HPDE6-E6E7 (cell line): ENCODE results near the gene MAST4.
A peak's percentile ranks its signal among the peaks of the same experiment; 100 is the strongest.

Experiments
- DNase-seq: peaks from one replicate; pipeline ENCODE4 v3.0.0; 2011; ENCODE audit warnings: missing footprints; ENCODE audit errors: extremely low spot score

The MAST4 gene

DNA sequence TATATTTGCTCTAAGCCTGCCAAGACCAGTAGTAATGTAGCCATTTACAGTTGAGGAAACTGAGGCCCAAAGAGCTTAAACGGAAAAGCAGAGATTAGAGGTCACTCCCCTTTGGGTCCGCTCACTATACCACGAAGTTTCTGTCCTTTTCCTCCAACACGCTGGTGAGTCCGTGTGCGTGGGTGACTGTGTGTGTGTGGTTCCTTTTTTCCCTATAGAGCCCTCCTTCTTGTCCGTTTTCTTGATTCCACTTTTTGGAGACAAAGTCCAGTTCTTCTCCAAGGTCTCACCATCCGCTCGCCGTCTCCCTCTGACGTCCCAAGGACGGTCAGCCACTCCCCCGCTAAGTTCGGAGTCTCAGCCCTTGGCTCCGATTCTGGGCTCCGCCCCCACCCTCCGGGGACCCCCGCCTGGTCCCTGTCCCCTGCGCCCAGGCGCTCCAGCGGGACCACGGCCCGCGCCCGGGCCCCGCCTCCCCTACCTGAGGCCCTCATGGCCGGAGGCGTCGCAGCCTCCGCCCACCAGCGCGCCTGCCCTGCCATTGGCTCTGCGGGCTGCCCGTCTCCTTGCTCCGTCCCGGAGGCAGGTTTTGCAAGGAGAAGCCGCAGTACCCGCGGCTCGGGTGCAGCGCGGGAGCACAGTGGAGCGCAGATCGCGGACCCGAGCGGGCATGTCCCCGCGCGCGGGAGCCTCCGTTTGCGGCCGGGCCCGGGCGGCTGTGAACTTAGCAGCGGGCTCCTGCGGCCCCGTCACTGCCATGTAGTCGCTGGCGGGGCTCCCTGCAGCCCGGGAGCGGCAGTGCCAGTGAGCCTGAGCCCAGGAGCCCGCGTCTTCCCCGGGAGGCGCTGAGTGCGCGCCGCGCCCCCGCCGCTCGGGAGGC is at the start of gene MAST4:
TSS of gene MAST4 (plus strand) at position 638 of the 880 bp plus-strand sequence. CDS start 263 bp downstream, outside the sequence.
- peak; percentile 89 for DNase-seq

DNA sequence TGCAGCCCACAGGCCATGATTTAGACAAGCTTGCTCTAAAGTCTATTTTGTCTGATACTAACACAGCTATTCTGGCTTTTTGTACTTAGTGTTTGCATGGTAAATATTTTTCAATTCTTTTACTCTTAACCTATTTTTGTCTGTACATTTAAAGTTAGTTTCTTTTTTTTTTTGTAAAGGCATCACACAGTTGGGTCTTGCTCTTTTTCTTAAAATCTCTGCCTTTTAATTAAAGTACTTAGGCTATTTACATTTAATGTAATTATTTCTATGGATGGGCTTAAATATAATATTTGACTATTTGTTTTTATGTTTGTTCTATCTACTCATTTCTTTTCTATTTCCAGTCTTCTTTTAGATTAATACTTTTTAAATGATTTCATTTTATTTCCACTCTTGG is 49.7 kb upstream of the MAST4 start:
- DNase-seq, result no peak

DNA sequence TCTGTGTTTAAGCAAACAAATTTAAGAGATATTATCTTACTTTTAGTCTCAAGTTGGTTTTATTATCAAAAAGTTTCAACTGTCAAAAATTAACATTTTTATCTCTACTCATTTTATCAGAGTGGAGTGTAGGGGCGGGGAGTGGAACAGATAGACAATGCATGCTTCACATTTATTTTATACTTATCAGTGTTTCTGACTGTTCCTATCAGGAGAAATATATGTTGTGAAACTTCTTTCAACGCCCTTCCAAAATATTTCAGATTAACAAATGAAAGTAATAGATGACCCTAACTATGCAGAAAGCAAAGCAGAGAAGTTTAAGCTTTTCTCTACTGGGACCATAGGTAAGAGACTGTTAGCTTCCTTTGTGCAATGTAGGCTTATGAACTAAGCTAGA is 44.9 kb upstream of the MAST4 start:
- no peak for DNase-seq

DNA sequence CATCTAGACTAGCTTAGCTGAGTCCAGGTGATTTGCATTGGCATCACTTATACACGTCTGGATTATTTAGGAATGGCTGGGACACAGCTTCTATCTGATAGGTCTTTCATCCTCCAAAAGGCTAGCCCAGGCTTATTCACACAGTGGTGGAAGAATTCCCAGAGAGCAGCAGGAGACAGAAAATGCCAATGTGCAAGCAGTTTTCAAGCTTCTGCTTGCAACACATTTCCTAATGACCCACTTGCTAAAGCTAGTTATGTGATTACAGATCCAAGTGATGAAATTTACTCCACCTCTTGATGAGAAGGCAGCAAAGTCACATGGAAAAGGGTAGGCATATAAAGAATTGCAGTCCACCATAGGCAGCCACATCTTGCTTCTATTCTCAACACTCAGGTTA is 44.2 kb upstream of the MAST4 start:
- no peak for DNase-seq

DNA sequence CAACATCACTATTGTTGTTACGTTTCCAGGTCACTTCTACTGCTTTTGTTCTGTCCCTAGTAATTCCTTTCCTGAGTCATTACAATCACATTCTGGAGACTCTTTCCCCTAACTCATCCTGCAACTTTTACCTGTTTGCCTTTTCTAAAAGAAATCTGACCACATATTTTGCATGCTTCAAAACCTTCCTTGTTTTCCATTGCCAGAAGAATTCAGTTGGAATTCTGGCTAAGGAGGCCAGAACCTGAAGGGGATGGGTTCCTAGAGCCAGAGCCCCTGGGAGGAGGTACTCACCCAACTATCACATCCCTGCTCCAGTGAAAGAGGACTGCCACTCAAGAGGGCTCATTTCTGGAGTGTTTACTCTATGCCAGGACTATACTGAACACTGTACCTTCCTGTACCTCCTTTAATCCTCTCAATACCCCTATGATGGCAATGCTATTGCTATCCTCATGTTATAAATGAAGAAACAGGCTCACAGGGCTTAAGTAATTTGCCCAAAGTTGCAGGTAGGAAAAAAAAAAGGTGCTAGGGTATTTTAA is 42.8 kb upstream of the MAST4 start:
- DNase-seq, result no peak

DNA sequence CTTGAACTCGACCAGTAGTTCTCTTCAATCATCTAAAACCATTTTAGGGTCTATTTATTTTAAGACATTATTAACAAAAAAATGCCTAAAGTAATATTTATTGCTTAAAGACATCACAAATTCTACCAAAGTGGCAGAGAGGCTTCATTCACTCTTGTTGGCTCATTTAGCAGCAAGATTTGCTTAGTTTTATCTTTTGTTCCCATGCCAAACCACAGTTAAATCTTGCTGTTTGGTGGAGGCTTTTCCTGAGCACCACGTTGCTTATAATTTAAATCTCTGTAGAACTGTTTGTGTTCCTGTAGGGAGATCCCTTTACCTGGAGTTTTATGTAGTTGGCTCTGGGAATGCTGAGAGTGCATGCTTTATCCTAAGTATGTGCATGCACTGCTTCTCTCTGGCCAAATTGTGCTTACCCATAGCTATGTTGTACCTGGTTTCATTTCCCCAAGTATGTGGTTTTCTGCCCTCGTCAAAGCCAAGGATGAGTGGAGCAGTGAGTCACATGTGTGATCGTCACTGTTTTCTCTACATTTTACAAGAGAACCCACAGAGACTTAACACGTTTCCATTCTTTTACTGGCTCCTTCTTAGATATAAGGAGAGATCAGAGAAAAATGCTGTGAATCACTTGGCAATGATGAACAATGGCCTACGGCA is 42.1 kb upstream of the MAST4 start:
- peak; percentile 78 for DNase-seq

DNA sequence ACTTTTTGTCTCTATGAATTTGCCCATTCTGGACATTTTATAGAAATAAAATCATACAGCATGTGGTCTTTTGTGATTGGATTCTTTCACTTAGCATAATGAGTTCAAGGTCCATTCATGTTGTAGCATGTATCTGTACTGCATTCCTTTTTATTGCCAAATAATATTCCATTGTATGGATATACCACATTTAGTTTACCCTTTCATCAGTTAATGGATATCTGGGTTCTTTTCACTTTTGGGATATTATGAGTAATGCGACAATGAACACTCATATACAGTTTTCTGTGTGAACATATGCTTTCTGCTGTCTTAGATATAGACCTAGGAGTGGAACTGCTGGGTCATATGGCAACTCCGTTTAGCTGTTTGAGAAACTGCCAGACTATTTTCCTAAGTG is 41.3 kb upstream of the MAST4 start:
- DNase-seq, result no peak

DNA sequence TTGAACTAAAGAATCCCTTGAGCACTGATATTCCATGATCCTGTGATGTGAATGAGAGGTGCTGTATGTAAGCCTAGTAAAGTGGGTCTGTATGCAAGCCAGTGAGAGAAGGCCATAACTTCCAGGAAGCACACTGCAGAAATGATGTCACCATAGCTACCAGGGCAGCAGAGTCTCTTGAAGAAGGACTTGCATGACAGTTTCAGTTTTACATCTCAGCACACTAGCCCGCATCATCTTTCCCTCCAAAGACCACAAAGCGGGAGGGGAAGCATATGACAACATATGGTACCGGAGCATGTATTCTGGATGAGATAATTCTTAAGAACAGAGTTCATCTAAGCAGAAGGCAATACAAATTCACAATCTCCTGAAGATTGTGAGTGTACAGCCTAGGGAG is 37.6 kb upstream of the MAST4 start:
- DNase-seq, result no peak

DNA sequence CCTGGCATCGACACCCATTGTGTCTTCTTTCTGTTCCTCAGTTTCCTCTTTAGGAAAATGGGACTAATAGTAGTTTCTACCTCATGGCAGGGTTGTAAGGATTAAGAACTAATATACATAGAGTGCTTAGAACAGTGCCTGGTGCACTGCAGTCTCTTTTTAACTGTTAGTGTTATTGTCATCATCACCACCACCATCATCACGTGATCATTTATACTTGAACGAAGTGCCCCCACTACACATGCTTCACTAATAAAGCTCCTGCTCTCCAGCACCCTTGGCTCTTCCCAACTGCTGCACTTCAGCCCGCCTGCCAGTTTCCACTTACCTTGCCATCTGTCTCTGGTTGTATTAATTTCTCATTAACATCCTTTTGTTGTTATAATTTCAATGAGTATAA is 35.8 kb upstream of the MAST4 start:
- DNase-seq, result no peak

DNA sequence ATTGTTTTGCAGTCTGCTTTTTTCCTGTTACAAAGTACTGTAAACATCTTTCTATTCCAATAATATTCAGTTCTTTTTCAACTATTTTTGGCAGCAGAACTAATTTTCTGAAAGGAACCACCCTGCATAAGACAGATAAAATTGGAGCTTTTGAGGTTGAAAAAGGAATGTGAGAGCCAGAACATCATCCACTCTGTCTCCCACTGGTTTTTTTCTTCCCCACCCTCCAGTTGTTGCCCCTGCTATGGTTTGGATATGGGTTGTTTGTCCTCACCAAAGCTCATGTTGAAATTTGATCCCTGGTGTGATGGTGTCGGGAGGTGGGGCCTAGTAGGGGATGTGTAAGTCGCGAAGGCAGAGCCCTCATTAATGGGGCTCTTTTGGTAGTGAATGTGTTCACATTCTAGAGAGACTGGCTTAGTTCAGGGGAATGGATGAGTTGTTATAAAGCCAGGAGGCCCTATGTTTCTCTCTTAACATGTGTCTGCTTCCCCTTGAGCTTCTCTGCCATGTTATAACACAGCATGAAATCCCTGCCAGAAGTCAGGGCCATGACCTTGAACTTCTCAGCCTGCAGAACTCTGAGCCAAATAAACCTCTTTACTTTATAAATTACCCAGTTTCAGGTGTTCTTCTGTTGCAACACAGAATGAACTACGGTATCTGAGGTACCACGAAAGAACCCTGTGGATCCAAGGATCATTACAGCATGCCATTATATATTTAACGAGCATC is 34.8 kb upstream of the MAST4 start:
- no peak for DNase-seq

DNA sequence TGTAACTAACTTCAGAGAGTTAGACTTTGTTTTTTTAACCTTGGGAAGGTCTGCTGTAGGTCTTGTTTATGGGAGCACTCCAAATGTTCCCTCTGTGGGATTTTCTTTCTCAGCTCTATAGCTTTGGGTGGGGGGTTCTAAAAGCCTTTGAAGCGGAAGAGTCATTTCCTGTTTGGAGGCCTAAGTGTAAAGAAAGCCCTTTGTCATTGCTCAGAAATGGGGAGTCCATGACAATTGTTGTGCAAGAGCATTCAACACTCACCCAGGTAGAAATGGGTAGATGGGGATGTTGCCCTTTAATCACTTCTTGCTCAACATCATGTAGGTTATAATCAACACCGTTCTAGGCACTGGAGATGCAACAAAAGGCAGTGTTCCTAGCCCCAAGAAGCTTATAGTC is 30.3 kb upstream of the MAST4 start:
- no peak for DNase-seq

DNA sequence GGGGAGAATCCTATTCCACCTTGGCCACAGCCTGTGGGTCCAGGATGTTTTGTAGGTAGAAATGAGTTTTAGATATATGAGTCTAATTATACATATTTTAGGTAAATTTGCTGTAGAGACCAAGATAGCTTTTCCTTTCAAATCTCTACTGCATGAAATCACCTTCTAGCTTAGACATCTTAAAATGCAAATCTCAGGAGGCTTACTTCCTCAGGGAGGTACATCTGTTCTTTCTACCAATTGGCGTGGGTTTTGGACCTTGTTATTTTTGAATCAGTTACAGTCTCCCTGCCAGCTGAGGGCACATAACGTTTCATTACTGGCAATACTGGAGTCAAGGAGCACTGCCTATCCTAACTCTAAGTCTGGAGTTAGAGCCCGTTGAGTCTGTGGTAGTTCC is 28.7 kb upstream of the MAST4 start:
- DNase-seq, result no peak

DNA sequence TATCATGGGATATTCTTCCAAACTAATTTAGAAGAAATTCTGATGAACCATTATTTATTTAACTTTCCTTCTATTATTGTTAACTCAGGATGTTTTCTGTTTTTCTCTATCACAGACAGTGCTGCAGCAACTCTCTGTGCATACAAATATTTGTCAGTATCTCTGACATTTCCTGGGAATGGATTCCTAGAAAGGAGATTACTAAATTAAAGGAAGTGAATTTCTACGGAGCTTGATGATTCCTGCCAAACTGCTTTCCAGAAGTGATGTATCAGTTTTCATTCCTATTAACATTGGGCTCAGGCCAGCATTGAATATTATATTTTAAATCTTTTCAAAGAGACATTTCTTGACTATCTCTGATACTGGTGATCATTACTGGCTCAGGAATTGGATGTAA is 26.0 kb upstream of the MAST4 start:
- no peak for DNase-seq

DNA sequence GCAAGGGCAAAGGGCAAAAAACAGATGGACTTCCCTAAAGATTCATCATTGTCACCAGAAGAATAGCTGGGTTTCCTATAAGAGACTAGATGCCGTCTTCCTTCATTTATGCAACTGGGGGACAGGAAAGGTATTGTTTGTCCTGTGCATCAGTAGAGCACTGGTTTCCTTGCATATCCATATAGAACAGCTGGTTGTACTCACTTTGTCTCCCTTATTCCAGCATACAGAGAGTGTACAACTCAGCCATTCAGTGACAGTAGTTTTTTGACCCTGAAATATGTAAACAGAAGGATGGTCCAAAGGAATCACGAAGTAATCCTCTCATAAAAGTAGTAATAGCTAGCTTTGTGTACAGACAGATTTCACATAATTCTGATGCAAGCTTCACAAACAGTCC is 22.5 kb upstream of the MAST4 start:
- DNase-seq, result no peak

DNA sequence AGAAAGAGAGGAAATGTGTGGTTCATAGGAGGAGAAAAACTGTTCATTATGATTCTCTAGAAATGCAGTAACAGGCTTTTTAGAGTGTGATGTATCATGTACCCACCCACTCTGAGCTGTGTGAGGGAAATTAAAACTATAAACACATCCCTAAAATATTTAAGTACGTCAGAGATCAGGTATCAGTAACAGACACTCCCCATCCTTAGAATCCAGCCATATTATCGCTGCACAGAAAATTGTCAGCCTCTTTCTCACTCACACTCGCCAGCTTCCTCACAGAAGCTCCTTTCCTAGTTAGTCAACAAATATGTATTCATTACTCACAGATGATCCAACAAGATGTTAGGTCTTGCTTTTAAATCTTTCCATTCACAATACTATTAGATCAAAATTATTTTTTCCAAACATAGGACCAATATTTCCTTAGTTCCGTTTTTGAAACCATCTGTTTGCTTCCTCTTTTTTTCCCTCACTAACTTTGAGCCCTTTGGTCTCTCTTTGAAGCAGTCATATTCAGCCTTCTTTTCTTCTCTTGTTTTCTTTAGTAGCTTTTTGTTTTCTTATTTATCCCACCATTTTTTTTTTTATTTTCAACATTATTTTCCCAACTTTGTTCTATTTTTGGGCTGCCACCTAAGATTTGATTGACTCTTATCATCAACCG is 13.6 kb upstream of the MAST4 start:
- peak; percentile 40 for DNase-seq

DNA sequence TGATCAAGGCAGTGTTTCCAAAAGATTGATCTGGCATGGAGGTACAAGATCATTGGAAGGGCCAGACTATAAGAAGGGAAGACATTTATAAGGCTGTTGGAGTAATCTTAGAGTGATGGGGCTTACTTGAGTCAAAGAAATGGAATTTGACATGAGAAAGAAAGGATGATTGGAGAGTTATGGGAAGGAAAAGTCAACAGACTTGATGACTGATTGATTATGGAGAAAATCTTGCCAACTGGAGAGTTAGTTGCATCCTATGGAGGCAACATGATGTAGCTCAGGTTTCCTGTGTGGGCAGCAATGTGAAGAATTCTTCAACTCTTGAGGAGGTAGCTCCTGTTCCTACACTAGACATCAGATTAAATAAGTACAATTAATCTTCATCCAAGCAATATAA is 10.9 kb upstream of the MAST4 start:
- no peak for DNase-seq

DNA sequence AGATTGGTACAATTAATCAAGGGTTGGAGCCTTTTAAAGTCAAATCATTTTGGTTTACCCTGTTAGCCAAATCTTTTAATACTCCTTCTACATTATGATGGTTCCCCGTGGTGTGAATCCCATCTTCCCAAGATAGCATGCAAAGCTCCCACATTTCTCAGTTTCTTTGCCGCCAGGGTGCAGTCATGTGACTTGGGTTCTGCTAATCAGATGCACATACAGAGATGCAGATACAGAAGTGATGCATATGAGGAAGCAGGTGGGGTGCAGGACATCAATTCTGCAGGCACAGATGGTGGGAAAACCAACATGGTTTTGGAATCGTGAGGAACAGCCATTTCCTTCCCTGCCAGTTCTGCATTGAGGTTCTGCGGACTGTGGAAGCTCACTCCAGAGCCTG is 8.4 kb upstream of the MAST4 start:
- no peak for DNase-seq

DNA sequence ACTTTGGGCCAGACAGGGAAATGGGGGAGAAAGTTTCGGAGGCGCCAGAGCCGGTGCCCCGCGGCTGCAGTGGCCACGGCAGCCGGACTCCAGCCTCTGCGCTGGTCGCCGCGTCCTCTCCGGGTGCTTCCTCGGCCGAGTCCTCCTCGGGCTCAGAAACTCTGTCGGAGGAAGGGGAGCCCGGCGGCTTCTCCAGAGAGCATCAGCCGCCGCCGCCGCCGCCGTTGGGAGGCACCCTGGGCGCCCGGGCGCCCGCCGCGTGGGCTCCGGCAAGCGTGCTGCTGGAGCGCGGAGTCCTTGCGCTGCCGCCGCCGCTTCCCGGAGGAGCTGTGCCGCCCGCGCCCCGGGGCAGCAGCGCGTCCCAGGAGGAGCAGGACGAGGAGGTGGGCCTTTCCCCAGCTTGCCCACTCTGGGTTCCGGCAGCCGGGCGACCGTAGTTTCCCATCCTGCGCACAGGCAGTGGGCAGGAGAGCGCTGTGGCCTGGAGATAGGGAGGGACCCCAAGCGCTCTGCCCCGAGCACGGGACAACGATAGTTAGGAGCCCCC is 516 bp downstream of the MAST4 start:
- peak; percentile 8 for DNase-seq

DNA sequence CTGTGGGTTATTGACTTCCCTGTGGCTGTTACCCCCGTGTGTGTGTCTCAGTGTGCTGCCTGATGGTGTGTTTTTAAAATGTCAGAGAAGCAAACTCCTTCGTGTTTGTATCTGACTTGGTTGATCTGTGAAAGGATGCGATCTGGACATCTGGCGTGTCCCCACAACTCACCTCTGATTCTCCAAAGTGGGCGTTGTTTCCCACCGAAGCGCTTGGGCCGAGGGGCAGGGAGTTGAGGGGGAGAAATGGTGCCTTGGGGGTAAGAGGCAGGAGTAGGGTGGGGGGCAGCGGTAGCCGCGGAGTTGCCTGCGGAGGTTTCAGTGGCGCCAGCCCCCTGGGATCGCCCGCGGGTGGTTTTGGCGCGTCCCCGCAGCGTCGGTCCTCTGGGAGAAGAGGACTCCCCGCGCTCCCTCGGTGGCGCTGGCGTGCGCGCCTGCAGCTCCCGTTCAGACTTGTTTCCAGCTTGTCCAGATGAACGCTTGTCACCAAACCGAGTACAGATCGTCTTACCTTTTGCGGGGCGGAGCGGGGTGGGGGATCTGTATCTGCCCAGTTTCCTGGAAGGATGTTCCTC is 1.1 kb downstream of the MAST4 start:
- peak; percentile 32 for DNase-seq

DNA sequence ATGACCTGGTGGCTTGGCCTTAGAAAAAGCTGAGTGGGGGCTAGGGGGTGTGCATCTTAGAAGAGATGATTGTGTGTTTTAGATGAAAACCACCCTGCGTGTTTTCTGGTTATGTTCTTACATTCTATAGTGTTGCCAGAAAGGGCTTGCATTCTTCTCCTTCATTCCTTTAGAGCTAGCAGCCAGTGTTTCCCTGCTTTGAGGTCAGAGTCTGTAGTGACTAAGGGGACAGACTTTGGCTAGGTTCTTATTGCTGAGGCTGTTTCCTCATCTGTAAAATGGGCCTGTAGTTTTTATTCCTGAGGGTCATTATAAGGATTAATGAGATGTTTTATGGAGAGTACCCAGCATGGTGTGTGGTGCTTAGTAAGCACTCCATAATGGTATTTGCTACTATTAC is 6.4 kb downstream of the MAST4 start:
- no peak for DNase-seq

DNA sequence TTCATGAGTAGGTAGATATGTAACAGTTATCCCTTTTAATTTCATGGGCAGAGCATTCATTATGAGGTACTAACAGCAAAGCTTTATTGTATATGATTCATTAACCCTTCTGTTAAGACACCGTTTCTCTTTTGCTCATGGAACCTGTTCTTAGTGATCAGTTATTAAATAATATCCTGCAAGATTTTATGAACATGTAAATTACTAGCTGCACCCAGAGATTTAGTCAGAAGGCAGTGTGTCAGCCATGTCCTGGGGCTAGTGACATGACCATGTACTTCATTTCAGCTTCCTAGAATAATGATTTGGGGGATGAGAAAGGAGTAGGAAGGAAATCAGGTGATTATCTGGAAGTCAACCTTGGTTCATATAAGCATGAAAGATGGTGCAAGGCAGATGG is 7.0 kb downstream of the MAST4 start:
- no peak for DNase-seq
